ENCODE results near the gene TIMM10B. TPM values are rescaled to one million over a fixed set of nuclear protein-coding genes. Genes with fewer than 3 reads are reported as not detected.

Gene TIMM10B
- 15.5 and 30.4 TPM in 2 replicates for total RNA-seq

GRCh38 chr11:6481012-6481923 is at the start of gene TIMM10B, which contains the start of gene ARFIP2:
Gene TIMM10B, plus strand, starts transcription at chr11:6481501. Its CDS starts 16 bp downstream, at chr11:6481517.
Gene ARFIP2, minus strand, starts transcription at chr11:6481331. Its CDS starts 910 bp downstream, at chr11:6480421.
- DNase-seq (ENCODE audit: extremely low read depth, low read depth, low spot score) = peak; percentile 79

GRCh38 chr11:6431861-6432260 is 49.4 kb upstream of the TIMM10B start:
- DNase-seq (ENCODE audit: extremely low read depth, low read depth, low spot score) = no peak

- no peak for DNase-seq (ENCODE audit: extremely low read depth, low read depth, low spot score)
Observed at GRCh38 chr11:6433998-6434660, 47.2 kb upstream of the TIMM10B start.

GRCh38 chr11:6437423-6437822 is 43.9 kb upstream of the TIMM10B start:
- no peak for DNase-seq (ENCODE audit: extremely low read depth, low read depth, low spot score)

GRCh38 chr11:6437993-6438392 is 43.3 kb upstream of the TIMM10B start:
- no peak for DNase-seq (ENCODE audit: extremely low read depth, low read depth, low spot score)

- DNase-seq (ENCODE audit: extremely low read depth, low read depth, low spot score) = peak; percentile 18
Observed at GRCh38 chr11:6438979-6439571, 42.2 kb upstream of the TIMM10B start.

GRCh38 chr11:6440906-6441358 is 40.4 kb upstream of the TIMM10B start, which contains the start of gene HPX:
Gene HPX, minus strand, starts transcription at chr11:6440987. Its CDS starts 24 bp downstream, at chr11:6440963.
- no peak for DNase-seq (ENCODE audit: extremely low read depth, low read depth, low spot score)

- DNase-seq (ENCODE audit: extremely low read depth, low read depth, low spot score) = no peak
Observed at GRCh38 chr11:6442441-6442840, 38.9 kb upstream of the TIMM10B start.

GRCh38 chr11:6443269-6444003 is 37.9 kb upstream of the TIMM10B start:
- no peak for DNase-seq (ENCODE audit: extremely low read depth, low read depth, low spot score)

GRCh38 chr11:6448574-6448973 is 32.7 kb upstream of the TIMM10B start:
- no peak for DNase-seq (ENCODE audit: extremely low read depth, low read depth, low spot score)

- no peak for DNase-seq (ENCODE audit: extremely low read depth, low read depth, low spot score)
Observed at GRCh38 chr11:6452219-6452618, 29.1 kb upstream of the TIMM10B start.

- no peak for DNase-seq (ENCODE audit: extremely low read depth, low read depth, low spot score)
Observed at GRCh38 chr11:6453152-6453551, 28.1 kb upstream of the TIMM10B start.

- no peak for DNase-seq (ENCODE audit: extremely low read depth, low read depth, low spot score)
Observed at GRCh38 chr11:6455070-6455469, 26.2 kb upstream of the TIMM10B start.

GRCh38 chr11:6456361-6457073 is 24.8 kb upstream of the TIMM10B start:
- DNase-seq (ENCODE audit: extremely low read depth, low read depth, low spot score) = no peak

- no peak for DNase-seq (ENCODE audit: extremely low read depth, low read depth, low spot score)
Observed at GRCh38 chr11:6457581-6458320, 23.6 kb upstream of the TIMM10B start.

- no peak for DNase-seq (ENCODE audit: extremely low read depth, low read depth, low spot score)
Observed at GRCh38 chr11:6458352-6459098, 22.8 kb upstream of the TIMM10B start.

- DNase-seq (ENCODE audit: extremely low read depth, low read depth, low spot score) = no peak
Observed at GRCh38 chr11:6459099-6459450, 22.2 kb upstream of the TIMM10B start.

- no peak for DNase-seq (ENCODE audit: extremely low read depth, low read depth, low spot score)
Observed at GRCh38 chr11:6468712-6469495, 12.4 kb upstream of the TIMM10B start.
